NB4 (cell line): ENCODE data around the gene ZEB2.

Experiments
- CTCF ChIP-seq: IDR thresholded peaks from one replicate; pipeline ENCODE4 v1.5.1; 2012; ENCODE audit warnings: low read depth, low read length
- TF ChIP-seq, protein P1 (sequence below): IDR thresholded peaks from 2 replicates; pipeline ENCODE4 v1.6.1; 2011; ENCODE audit warnings: low read depth, low read length

DNA sequence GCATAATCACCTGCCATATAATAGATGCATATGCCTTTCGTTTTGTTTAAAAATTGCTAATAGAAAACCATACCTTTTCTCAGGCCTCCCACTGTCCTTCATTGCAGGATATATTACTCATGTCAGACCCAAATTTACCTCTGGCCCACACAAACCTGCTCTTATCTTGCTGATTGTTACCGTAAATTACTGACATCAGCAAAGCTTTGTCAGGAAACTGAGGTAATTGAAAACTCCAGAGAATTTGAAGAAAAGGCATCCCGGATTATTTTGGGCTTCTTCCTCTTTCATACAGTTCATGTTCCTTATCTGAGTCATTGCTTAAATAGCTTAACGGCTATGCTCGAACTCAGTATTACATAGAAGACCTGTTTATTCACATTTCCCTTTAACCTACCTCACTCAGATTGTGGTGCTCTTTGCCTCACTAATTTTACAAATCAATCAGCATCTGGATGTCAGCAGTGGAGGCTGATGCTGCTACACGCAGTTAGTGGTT is 145.7 kb downstream of the ZEB2 start:
- TF ChIP-seq, protein P1, sequence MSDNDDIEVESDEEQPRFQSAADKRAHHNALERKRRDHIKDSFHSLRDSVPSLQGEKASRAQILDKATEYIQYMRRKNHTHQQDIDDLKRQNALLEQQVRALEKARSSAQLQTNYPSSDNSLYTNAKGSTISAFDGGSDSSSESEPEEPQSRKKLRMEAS: no peak
- no peak for TF ChIP-seq CTCF
